ENCODE measurements around the gene TRERF1. TPM values are rescaled to one million over a fixed set of nuclear protein-coding genes. Genes with fewer than 3 reads are reported as not detected.
"Not testable (repeated sequence)": the region's sequence is repeated elsewhere in the genome, so short reads cannot be mapped to it uniquely, and the experiment has no call there.

The TRERF1 gene
- total RNA-seq, 2 donors from 2014 or later = 3.4 to 5.6 TPM

DNA sequence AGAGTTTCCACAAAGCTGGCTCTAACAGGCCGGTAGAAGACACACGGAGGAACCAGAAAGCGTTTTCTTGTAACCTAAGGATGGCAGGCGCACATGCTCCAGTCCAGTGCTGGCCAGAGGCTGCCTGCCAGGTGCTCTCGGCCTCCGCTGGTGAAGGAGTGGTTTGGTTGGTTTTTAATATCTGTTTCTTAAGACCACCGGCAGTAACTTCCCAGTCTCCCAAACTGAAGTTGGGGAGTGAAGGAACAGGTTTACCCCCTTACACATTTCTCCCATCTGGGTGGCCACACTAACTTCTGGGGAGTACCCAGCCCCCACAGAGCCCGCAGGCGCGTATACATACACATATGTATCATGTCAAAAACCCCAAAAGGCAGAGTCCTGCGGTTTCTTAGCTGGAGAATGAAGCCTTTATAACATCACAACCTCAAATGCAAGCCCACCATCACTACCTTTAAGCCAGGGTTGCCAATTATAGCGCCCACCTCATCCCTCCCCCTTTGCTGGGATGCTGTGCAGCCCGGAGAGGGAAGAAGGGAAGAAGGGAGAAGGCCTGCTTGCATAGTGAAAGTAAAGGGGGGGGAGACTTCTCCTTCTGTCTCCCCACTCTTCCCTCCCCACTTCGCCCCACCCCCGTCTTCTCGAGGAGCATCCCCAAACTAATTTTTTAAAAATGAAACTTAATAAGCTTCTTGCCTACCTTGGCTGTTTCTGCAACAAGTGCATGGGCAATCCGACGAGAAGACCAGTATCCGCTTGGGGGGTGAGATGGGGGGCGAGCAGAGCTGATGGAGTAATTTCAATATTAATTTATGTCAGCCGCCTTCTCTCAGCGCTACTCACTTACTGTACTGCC, 1.0 kb downstream of the TRERF1 start:
- DNase-seq (ENCODE audit: low spot score) = no peak
- intact Hi-C loops (cut with DNase I) = no loop called here

DNA sequence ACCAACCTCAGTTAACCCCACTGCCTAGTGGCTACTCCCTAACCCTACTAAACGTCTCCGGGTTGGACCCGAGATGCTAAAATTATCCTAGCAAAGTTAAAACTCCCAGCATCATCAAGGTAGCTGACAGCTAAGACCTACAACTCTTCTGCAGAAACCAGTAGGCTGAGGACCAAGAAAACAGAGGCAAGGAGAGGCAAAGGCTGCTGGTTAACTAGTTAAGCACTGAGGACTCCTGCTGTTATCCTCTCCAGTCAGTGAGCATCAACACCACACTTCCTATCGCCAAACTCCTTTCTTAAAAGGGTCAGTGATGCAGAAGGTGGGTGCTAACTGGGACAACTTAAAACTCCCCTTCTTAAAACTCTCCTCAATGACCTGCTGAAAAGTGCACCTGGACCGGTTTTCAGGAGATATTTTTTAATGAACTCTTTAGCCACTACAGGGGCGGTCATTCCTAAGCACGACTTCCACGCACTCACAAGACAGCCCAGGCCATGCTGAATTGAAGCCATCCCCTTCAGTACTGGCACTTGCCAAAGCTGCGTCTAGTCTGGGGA, 1.7 kb downstream of the TRERF1 start:
- intact Hi-C loops (cut with DNase I) = no loop called here
- no peak for DNase-seq (ENCODE audit: low spot score)

DNA sequence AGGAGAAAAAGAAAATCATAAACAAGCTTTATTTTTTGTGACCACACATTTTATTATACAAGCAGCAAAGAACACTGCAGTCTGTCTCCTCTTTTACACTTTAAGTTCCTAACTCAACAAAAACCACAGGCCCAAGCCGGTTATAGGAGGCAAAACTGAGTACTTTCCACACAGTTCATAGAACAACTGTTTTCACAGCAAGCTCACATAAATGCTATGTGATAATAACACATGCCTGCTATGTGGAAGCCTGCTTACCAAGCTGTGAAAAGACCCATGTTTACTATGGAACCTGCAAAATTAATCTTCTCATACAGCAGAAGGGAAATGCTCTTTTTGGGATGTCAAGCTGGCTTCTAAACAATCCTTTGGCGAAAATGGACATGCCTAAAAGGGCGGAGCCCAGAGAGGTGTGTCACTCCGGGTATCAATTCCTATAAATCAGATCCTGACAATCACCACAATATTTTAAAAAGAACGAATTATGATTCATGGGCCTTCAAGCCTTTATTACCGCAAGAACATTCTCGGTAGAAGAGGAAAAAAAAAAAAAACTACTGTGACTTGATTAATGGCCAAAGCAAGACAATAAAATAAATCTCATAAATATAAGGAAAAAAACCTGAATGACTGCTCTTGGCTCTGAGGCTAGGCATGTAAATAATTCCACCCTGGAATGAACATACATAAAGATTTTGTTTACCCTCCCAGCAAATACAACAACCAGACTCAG, 2.6 kb downstream of the TRERF1 start:
- intact Hi-C loops (cut with DNase I) = no loop called here

DNA sequence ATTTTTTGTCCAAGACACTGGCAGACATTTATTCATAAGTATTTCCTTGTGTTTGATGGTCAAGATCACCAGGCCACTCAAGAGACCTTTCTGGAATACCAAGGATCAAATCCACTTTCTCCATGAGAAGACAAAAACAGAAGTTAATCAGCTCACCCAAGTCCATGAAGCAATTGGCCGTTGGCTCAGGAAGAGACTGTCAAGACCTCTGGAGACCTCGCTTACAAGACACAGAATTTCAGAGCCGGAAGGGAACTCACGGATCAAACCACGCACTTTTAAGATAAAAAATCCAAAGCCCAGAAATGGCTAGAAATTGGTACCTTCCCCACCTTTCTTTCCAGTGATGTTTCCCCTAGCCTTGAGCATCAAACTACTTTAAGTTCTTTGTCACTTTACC, 3.3 kb downstream of the TRERF1 start:
- intact Hi-C loops (cut with DNase I) = no loop called here
- DNase-seq (ENCODE audit: low spot score) = no peak

More for the DNA sequence above, 2.6 kb downstream of the TRERF1 start:
- no peak for DNase-seq (ENCODE audit: low spot score)

DNA sequence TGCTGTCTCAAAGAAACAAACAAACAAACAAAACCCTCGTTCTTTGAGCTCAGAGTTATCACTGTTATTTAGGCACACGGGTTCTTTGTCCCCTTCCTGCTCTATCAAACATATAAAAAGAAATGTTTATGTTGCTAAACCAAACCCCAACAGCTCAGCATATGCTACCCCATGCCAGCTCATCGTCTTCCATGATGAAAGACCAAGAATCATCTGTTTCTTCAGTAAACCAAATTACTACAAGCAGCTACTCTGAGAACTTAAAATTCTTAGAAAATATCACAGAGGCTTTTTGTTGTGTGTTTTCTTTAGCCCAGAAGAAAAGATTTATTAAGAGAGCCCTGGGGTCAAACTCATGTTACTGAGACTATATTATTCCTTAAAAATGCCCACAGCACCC, 4.7 kb downstream of the TRERF1 start:
- intact Hi-C loops (cut with DNase I) = no loop called here
- DNase-seq (ENCODE audit: low spot score) = no peak

DNA sequence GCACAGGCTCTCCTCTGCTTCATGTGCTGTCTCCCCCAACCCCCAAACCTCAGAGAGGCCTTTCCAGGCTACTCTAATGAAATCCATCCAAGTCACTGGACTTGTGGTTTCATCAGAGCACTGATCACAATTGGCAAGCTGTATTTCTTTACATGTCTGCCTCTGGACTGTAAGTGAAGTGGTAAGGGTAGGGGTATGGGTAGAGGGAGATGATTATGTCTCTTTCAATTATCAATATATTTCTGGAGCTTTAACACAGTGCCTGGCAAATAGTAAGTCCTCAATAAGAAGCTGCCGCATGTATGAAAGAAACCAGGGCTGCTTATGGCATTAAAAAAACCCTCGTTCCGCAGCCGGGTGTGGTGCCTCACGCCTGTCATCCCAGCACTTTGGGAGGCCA, 5.4 kb downstream of the TRERF1 start:
- intact Hi-C loops (cut with DNase I) = no loop called here

DNA sequence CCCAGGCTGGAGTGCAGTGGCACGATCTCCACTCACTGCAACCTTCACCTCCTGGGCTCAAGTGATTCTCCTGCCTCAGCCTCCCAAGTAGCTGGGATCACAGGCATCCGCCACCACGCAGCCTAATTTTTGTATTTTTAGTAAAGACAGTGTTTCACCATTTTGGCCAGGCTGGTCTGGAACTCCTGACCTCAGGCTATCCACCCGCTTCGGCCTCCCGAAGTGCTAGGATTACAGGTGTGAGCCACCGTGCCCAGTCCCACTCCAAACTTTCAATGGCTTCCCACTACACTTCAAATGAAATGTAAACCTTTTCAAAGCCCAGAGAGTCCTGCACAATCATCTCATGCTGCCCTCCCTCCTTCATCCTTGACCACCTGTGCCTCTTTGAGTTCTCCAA, 5.8 kb downstream of the TRERF1 start:
- DNase-seq (ENCODE audit: low spot score); intact Hi-C loops (cut with DNase I): not testable (repeated sequence)

More for the DNA sequence above, 5.4 kb downstream of the TRERF1 start:
- no peak for DNase-seq (ENCODE audit: low spot score)

DNA sequence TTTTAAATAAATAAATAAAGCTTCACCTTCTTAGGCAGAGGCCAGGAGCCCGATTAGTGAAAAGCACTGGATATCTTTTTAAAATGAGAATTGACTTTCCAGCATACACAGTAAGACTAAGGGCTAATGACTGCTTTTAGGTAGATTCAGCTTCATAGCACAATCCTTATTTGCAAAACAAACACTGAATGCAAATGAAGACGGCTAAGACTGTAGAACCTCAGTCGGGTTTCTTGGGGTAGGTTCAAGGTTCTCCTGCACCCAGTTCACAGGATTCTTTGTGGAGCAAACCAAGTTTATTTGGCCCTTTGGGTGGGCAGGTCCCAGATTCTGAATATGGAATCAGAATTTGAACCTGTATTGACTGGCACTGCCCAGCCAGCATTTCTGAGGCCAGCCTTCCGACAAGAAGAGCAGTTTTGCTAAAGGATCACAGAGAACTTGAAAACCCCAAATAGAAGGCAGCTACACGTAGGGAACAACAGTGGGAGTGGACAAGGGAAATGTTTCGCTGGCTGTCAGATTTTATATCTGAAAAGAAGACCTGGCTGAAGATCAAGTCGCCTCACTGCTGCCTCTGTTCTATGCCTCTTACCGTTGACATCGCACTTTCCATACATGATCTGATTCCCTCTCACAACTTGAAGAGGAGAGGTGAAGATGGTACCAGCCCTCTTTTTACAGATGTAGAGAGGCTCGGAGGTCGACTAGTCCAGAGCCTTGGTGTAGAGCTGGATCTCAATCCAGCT, 8.2 kb downstream of the TRERF1 start:
- DNase-seq (ENCODE audit: low spot score) = no peak
- intact Hi-C loops (cut with DNase I) = loop anchor here in 1 of 2 donors (5.0 kb wide), 1 partner anchor 1194 kb away; the partner anchor contains the start of gene MAD2L1BP

DNA sequence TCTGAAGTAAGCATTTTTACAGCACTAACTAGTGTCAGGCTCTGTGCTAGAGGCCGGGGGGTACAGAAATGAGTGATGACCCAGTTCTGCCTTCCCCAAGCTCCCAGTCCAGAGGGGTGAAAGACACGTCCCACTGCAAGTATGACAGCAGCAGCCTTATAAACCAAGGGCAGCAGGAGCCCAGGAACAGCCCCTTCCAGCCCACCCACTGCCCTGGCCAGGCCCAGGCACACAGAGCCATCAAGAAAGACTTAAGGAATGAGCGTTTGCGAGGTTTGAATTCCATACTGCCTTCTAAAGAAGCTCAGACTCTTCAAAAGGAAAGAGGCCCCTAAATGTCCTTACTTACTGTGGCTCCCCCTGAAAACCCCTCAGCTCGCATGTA, 10.0 kb downstream of the TRERF1 start:
- no peak for DNase-seq (ENCODE audit: low spot score)
- intact Hi-C loops (cut with DNase I) = loop anchor here in 1 of 2 donors (5.0 kb wide), 1 partner anchor 1196 kb away; the partner anchor contains the start of gene MAD2L1BP

DNA sequence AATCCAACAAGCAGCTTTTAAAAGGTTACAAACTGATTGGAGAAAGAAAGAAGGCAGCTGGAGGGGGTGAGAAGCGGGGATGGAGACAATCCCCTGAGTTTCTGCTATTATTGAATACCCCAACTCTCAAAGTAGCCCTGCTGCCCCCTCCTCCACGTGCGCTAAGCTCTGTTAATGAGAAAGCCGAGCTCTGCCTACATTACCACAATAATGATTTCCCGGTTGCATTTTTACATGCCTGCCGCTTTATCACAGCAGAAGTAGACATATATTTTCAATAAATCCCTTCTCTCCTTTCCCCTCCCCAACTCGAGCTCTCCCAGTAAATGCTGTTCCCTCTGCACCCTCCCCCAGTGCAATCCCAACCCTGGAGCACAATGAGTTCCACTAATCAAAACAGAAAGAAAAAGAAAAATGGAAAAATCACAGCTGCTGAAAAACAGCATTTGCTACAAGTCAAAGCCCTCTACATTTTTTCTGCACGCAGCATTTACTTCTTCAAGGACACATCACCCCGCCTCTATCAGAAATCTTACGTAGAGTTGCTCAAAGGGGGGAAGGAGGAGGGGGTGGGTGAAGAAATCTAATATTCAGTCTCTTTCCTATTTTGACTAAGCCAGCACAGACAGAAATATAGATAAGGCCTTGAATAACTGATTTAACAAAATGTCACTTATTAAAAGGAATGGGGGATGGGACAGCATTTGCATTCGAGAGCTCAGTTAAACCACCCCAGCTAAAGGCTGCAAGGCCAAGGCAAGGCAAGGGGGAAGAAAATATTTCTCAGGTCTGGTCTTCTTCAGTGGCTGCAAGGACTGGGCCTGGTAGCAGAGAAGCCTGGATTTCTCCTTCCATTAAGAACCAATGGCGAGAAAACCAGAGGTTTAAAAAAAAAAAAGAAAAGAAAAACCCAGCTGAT, 10.7 kb downstream of the TRERF1 start:
- intact Hi-C loops (cut with DNase I) = loop anchor here in 1 of 2 donors (5.0 kb wide), 1 partner anchor 1196 kb away; the partner anchor contains the start of gene MAD2L1BP
- no peak for DNase-seq (ENCODE audit: low spot score)

DNA sequence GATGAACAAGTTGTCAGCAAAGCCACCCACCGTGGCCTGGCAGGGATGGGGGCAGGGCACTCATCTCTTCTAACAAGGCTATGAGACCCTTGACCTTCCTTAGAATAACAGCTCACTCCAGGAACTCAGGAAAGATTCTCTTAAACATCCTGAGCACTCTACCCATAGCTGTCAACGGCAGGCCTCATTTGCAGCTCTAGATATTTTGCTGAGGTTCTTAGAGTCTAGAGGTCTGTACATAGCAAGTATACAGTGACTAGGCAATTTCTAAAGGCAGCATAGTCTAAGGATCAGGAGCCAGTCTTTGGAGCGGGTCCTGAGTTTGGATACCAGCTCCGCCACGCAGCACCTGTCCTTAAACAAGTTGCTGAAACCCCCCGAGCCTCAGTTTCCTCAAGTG, 11.7 kb downstream of the TRERF1 start:
- intact Hi-C loops (cut with DNase I) = loop anchor here in 1 of 2 donors (5.0 kb wide), 1 partner anchor 1197 kb away; the partner anchor contains the start of gene MAD2L1BP
- DNase-seq (ENCODE audit: low spot score) = no peak

DNA sequence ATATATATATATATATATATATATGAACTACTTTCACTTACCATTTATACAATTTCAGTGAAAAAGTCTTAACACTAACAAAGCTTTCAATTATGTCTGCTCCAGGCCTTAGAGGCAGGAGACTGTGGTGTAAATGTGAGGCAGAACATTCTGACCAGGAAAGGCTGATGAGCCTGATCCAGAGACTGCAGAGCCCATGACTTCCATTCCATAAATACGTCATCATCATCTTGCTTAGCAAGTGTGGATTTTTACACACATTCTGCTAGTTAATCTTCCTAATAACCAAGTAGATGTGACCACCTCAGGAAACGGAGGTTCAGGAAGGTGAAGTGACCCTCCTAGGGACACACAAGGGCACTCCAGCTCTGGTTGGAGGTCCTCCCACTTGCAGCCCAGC, 14.9 kb downstream of the TRERF1 start:
- no peak for DNase-seq (ENCODE audit: low spot score)
- intact Hi-C loops (cut with DNase I) = no loop called here

DNA sequence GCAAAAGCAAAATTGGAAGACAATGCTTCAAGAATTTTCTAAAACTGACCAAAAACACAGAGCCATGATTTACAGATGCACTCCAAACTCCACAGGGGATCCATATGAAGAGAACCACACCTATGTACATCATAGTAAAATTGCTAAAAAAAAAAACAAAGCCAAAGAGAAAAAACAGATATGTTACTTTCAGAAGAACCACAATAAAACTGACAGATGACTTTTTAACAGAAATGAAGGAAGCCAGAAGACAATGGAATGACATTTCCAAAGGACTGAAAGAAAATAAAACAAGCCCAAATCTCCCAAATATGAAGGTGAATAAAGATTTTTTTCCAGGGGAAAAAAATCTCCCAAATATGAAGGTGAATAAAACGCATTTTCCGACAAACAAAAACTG, 17.5 kb downstream of the TRERF1 start:
- intact Hi-C loops (cut with DNase I) = no loop called here
- DNase-seq (ENCODE audit: low spot score) = no peak

DNA sequence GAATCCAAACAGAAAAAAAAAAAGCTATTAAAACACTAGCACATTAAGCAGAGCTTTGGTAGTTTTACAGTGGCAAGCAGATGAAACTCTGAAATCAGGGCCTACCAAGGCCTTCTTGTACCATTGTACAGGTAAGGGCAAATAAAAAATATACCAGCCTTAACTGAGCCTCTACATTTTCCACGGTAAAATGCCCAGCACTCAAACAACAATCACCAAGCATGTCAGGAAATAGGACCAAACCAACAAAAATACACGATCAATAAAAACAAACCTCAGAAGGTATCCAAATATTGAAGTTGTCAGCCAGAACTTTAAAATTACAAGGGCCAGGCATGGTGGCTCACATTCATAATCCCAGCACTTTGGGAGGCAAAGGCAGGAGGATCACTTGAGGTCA, 18.3 kb downstream of the TRERF1 start:
- DNase-seq (ENCODE audit: low spot score) = no peak
- intact Hi-C loops (cut with DNase I) = no loop called here

DNA sequence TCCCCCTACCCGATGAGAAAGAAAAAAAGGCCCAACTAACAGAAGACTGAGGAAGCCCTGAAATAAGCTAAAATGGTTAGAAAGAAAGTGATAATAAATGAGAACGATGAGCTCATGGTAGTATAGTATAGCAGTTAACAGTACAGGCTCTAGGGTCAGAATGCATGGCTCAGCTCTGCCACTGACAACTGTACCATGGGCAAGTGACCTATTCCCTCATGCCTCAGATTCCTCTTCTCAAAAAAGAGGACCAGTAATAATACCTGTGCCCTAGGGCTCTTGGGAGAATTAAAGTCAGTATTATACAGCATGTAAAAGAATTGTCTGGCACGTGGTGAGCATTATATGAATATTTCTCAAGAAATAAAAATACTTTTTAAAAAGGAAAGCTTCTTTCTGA, 19.8 kb downstream of the TRERF1 start:
- intact Hi-C loops (cut with DNase I) = no loop called here
- no peak for DNase-seq (ENCODE audit: low spot score)

DNA sequence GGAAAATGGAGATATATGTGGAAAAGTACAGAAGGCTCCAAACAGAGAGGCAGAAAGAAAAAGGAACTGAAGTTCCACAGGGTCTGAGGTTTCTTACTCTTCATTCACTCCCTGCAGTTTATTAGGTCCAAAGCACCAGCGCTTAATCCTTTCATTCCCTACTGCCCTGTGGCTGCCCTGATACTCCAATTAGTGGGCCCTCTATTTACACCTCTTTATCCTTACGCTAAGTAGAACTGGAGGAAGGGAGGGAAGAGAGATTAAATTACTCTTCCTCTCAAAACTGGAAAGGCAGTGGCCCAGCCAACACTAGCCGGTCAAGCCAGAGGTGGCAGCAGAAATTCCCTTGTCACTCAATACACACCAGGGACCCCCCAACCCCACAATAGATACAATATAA, 20.4 kb downstream of the TRERF1 start:
- no peak for DNase-seq (ENCODE audit: low spot score)
- intact Hi-C loops (cut with DNase I) = no loop called here

DNA sequence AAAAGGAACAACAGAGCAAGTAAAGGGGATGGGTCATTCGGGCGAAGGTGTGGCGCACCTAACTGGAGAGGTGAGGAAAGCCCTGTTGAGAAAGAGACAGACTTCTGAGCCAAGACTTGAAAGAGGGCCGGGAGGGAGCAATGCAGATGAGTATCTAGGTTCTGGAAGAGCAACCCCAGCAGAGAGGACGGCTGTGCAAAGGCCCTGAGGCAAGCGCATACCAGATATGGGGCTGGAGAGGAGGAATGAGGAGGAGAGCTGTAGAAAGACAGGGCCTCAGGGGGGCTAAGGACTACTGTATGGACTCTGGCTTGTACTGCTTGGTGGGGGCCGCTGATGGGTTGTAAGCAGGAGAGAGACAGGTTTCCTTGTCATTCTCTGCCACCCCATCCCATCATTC, 21.9 kb downstream of the TRERF1 start:
- intact Hi-C loops (cut with DNase I) = loop anchor here in 1 of 2 donors (1.0 kb wide), 1 partner anchor 30 kb away; no protein-coding TSS in a partner anchor
- DNase-seq (ENCODE audit: low spot score) = no peak

DNA sequence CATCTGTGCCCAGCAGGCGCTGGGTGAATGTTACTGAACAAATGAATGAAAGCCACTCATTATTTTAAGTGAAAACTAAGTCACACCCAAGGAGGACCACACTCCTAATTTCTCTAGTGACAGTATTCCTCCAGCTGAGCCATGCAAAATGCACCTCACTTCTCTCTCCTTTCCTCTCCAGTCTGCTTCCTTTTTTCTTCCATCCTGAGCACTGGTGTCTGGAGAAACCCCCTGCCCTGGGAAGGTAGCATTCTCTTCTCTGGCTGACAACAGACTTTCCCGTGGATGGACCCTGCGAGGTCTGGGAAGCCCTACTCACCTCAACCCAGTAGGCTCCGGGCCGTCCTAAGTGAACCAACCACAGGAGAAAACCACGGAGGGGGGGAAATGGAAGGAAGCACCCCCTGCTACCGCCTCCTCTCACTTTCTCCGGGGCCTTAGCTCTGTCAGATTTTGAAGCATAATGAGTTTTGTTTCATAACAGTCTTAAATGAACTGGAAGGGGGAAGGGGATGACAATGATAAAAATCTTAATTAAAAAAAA, 22.6 kb downstream of the TRERF1 start:
- intact Hi-C loops (cut with DNase I) = no loop called here
- DNase-seq (ENCODE audit: low spot score) = no peak

All from posterior vena cava (tissue), 2 donors.